Activated CD4-positive, alpha-beta memory T cell treated with anti-CD3 and anti-CD28 coated beads for 36 hours (primary cell): ENCODE measurements around the gene CLNK. TPM values are rescaled to one million over a fixed set of nuclear protein-coding genes. Genes with fewer than 3 reads are reported as not detected.

Experiments used
- total RNA-seq, 2 experiments: library from RNA; stranded (reverse); gene quantifications; one replicate each; pipeline ENCODE4 v1.2.3, GENCODE V29; 2021

Gene CLNK
- total RNA-seq, 2 experiments from 2014 or later, result not detected

Other genes with a start within 250 kb of the CLNK start
- gene ZNF518B, start 227.3 kb downstream of the CLNK start, total RNA-seq, result 10 to 100 TPM; 14.3 to 14.7 TPM